Naive thymus-derived CD4-positive, alpha-beta T cell (primary cell): ENCODE results near the gene CELF2. TPM values are rescaled to one million over a fixed set of nuclear protein-coding genes. Genes with fewer than 3 reads are reported as not detected.

Experiments used
- ATAC-seq: fragments of 150-1000 bp; cut with Tn5 transposase; 2 replicates; pipeline ENCODE4 v1.10.0; 2021; ENCODE audit warnings: mild to moderate bottlenecking, moderate library complexity
- CTCF ChIA-PET: fragments of 350-600 bp; sonication (Branson Sonifier 250); formaldehyde crosslinking; loops from one replicate; lab custom pipeline; 2021; ENCODE audit warnings: antibody characterized with exemption; lab: Charles Lee
- POLR2A ChIA-PET: fragments of 350-600 bp; sonication (Branson Sonifier 250); formaldehyde crosslinking; loops from one replicate; lab custom pipeline; 2021; ENCODE audit warnings: antibody characterized with exemption, inconsistent platforms; lab: Charles Lee
- DNase-seq, 9 donors: peaks; one replicate each; pipeline versions ENCODE4 v3.0.0 to v3.0.0-alpha.2; 2020 to 2022; ENCODE audit warnings: mixed read lengths in 1 of 9
- H3K27ac ChIP-seq: one replicate; pipeline ENCODE4 v1.7.0; 2013; ENCODE audit warnings: mild to moderate bottlenecking, low read depth, low read length, moderate library complexity
- H3K27me3 ChIP-seq, 2 donors: one replicate each; pipeline ENCODE4 v1.7.0; 2013; ENCODE audit warnings: low read length in 2 of 2, mild to moderate bottlenecking in 2 of 2, moderate library complexity in 2 of 2; ENCODE audit not compliant: control insufficient read depth in 2 of 2, insufficient read depth in 2 of 2
- H3K36me3 ChIP-seq, 3 experiments: 1 replicate in 2 of 3; 2 replicates in 1 of 3; pipeline ENCODE4 v1.7.0; 2013; ENCODE audit warnings: low read length in 3 of 3, mild to moderate bottlenecking in 3 of 3, moderate library complexity in 1 of 3; ENCODE audit not compliant: insufficient read depth in 3 of 3, control insufficient read depth in 2 of 3
- H3K4me1 ChIP-seq, 2 donors: one replicate each; pipeline ENCODE4 v1.7.0; 2013; ENCODE audit warnings: low read length in 2 of 2, mild to moderate bottlenecking in 2 of 2, moderate library complexity in 1 of 2; ENCODE audit not compliant: control insufficient read depth in 2 of 2, insufficient read depth in 2 of 2
- H3K4me3 ChIP-seq: 2 replicates; pipeline ENCODE4 v1.7.0; 2013; ENCODE audit warnings: mild to moderate bottlenecking, low read length
- H3K9me3 ChIP-seq, 3 experiments: 1 replicate in 2 of 3; 2 replicates in 1 of 3; pipeline ENCODE4 v1.7.0; 2013; ENCODE audit warnings: low read length in 3 of 3; ENCODE audit not compliant: control insufficient read depth in 2 of 3
- H3K27ac Mint-ChIP-seq, 9 donors: one replicate each; pipeline ENCODE4 v1.8.0; 2020 to 2022; ENCODE audit warnings: mixed read lengths in 9 of 9, mild to moderate bottlenecking in 8 of 9, moderate library complexity in 5 of 9, inconsistent platforms in 2 of 9
- H3K27me3 Mint-ChIP-seq, 5 donors: one replicate each; pipeline ENCODE4 v1.8.0; 2021 to 2022; ENCODE audit warnings: mixed read lengths in 5 of 5, mild to moderate bottlenecking in 1 of 5
- H3K36me3 Mint-ChIP-seq, 5 donors: one replicate each; pipeline ENCODE4 v1.8.0; 2020 to 2022; ENCODE audit warnings: mixed read lengths in 5 of 5, mild to moderate bottlenecking in 3 of 5, inconsistent platforms in 1 of 5
- H3K4me1 Mint-ChIP-seq, 7 donors: one replicate each; pipeline ENCODE4 v1.8.0; 2020 to 2022; ENCODE audit warnings: mixed read lengths in 7 of 7, mild to moderate bottlenecking in 3 of 7, inconsistent platforms in 1 of 7
- H3K4me3 Mint-ChIP-seq, 10 donors: one replicate each; pipeline ENCODE4 v1.8.0; 2020 to 2022; ENCODE audit warnings: mild to moderate bottlenecking in 10 of 10, mixed read lengths in 10 of 10, moderate library complexity in 6 of 10, inconsistent platforms in 2 of 10
- H3K9me3 Mint-ChIP-seq, 11 donors: one replicate each; pipeline ENCODE4 v1.8.0; 2020 to 2022; ENCODE audit warnings: mixed read lengths in 11 of 11, mild to moderate bottlenecking in 4 of 11, inconsistent platforms in 1 of 11, moderate library complexity in 1 of 11
- intact Hi-C, 2 donors: fragments of 100-400 bp; cut with micrococcal nuclease; formaldehyde crosslinking; loops; one replicate each; pipeline ENCODE4 v1.15.1; 2023
- polyA plus RNA-seq, 2 donors: library from polyadenylated mRNA; unstranded; fragments of 300-500 nt; fragmentation: Illumina TruSeq; gene quantifications; one replicate each; pipeline ENCODE4 v1.2.3, GENCODE V29; 2021
- total RNA-seq, 6 experiments: library from RNA in 5 of 6; stranded (reverse) in 5 of 6; gene quantifications; 1 replicate in 5 of 6; 2 replicates in 1 of 6; pipeline ENCODE4 v1.2.3 and lab custom pipeline; 2021 to 2026

The CELF2 gene
- total and polyA plus RNA-seq, 7 experiments from 2014 or later: 135 to 207 (median 178) TPM

DNA sequence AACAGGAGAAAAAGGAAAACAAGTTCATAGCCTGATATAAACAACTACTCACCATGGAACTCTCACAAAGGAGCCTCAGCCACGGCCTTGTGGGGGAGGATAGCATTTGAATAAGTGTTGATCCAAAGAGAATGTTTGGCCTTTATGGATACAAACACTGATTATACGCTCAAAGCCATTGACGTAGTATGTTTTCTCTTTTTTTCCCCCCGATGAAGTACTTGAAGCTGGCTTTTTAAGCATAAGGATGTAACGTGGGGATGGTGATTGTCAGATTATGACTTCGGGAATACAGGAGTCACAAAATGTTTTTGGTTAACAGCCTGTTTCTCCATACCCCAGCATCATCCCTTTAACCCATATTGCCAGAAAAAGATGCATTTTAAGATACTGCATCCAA, 39.8 kb downstream of the CELF2 start:
- Histone ChIP-seq H3K9me3 (no peaks in the 10 kb centered on the region), H3K27ac (no peak overlapping the region), H3K4me3 (no peak overlapping the region), H3K4me1 (no peaks in the 10 kb centered on the region), H3K36me3 (no peaks in the 10 kb centered on the region), H3K27me3 (no peaks in the 10 kb centered on the region)
- DNase-seq (no peak), ATAC-seq (no peak)
- ChIA-PET CTCF (no interaction called here), POLR2A (no interaction called here)
- no peaks in the 10 kb centered on the region for H3K9me3 Mint-ChIP-seq
- peaks cover 0 to 35% (median 8%) of the 10 kb centered on the region in 5 donors for H3K27me3 Mint-ChIP-seq
- intact Hi-C loops: no loop called here
- H3K4me1 Mint-ChIP-seq: peaks cover 0 to 6% (median 0%) of the 10 kb centered on the region in 7 donors
- H3K27ac Mint-ChIP-seq: no peak overlapping the region
- no peak overlapping the region for H3K4me3 Mint-ChIP-seq
- H3K36me3 Mint-ChIP-seq: peaks cover 0 to 5% (median 0%) of the 10 kb centered on the region in 5 donors

DNA sequence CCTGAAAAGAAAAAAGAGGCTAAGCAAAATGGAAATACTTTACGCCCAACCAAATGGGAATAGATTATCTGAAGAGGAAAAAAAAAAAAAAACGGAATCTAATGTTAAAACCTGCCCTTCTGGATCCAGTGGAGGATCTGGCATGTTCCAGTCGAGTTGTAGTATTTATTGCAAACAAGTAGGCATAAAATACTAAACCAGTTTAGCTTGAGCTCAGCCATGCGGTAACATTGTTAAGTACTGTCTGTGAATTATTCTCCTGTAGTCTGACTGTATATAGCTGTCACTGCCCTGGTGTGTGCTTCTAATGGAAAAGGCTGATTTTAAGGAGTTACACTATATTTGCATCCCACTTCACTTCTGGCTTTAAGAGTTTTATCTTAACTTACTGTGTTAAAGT, 40.3 kb downstream of the CELF2 start:
- H3K27ac Mint-ChIP-seq: no peak overlapping the region
- Histone ChIP-seq H3K9me3 (no peaks in the 10 kb centered on the region), H3K27ac (no peak overlapping the region), H3K27me3 (no peaks in the 10 kb centered on the region), H3K36me3 (no peaks in the 10 kb centered on the region), H3K4me1 (no peaks in the 10 kb centered on the region), H3K4me3 (no peak overlapping the region)
- H3K4me3 Mint-ChIP-seq: no peak overlapping the region
- ChIA-PET POLR2A (no interaction called here), CTCF (no interaction called here)
- H3K9me3 Mint-ChIP-seq: no peaks in the 10 kb centered on the region
- peaks cover 0 to 34% (median 8%) of the 10 kb centered on the region in 5 donors for H3K27me3 Mint-ChIP-seq
- DNase-seq: no peak
- peaks cover 0 to 6% (median 0%) of the 10 kb centered on the region in 7 donors for H3K4me1 Mint-ChIP-seq
- intact Hi-C loops: no loop called here
- H3K36me3 Mint-ChIP-seq: peaks cover 0 to 5% (median 0%) of the 10 kb centered on the region in 5 donors
- ATAC-seq: no peak

DNA sequence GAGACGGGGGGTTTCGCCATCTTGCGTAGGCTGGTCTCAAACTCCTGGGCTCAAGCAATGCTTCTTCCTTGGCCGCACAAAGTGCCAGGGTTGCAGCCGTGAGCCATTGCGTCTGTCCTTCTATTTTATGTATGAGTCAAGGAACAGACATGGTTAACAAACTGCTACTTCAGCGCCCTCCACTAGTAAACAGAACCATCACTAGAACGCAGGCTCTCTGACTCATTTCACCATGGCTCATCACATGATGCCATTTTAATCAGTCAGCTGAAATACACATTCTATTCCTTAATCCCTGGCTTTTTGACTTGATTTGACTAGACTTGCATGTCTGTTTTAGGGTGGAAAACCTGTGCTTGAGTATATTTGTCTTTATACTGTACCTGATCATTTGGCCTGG, 41.3 kb downstream of the CELF2 start:
- no peak for ATAC-seq
- H3K4me3 ChIP-seq: no peak overlapping the region
- intact Hi-C loops: no loop called here

DNA sequence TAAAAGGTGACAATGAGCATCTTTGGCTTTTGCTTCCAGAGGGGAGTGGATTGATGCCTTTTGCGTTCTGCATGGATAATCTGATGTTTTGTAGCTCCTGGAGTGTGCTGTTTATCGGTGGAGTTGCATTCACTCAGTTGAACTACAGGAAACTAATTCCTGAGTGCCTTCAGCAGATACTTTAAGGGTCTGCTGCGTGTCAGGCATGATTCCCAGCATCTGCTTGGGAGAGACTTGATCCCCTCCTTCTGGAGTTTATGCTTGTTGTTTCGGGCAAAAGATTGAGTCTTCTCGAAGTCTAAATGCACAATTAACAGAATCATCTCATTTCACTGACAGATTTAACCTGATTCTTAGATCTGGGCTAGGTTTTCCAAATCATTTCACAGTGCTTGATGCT, 46.2 kb downstream of the CELF2 start:
- Mint-ChIP-seq H3K27ac (no peak overlapping the region), H3K4me3 (no peak overlapping the region), H3K4me1 (no peaks in the 10 kb centered on the region), H3K9me3 (no peaks in the 10 kb centered on the region), H3K36me3 (peaks cover 0 to 5% (median 0%) of the 10 kb centered on the region in 5 donors), H3K27me3 (peaks cover 0 to 57% (median 4%) of the 10 kb centered on the region in 5 donors)
- no peaks in the 10 kb centered on the region for H3K9me3 ChIP-seq
- intact Hi-C loops: no loop called here
- no peak for ATAC-seq
- no peak overlapping the region for H3K27ac ChIP-seq
- H3K27me3 ChIP-seq: no peaks in the 10 kb centered on the region
- no peaks in the 10 kb centered on the region for H3K36me3 ChIP-seq
- DNase-seq: no peak
- ChIA-PET POLR2A (no interaction called here), CTCF (no interaction called here)
- no peak overlapping the region for H3K4me3 ChIP-seq
- H3K4me1 ChIP-seq: no peaks in the 10 kb centered on the region

More for the DNA sequence above, 41.3 kb downstream of the CELF2 start:
- DNase-seq: no peak
- no peaks in the 10 kb centered on the region for H3K36me3 ChIP-seq
- no peaks in the 10 kb centered on the region for H3K4me1 ChIP-seq
- H3K27ac Mint-ChIP-seq: no peak overlapping the region
- H3K9me3 ChIP-seq: no peaks in the 10 kb centered on the region
- POLR2A ChIA-PET: no interaction called here
- H3K9me3 Mint-ChIP-seq: no peaks in the 10 kb centered on the region
- H3K27ac ChIP-seq: no peak overlapping the region
- peaks cover 0 to 39% (median 8%) of the 10 kb centered on the region in 5 donors for H3K27me3 Mint-ChIP-seq
- peaks cover 0 to 6% (median 0%) of the 10 kb centered on the region in 7 donors for H3K4me1 Mint-ChIP-seq
- H3K36me3 Mint-ChIP-seq: peaks cover 0 to 5% (median 0%) of the 10 kb centered on the region in 5 donors
- CTCF ChIA-PET: no interaction called here
- no peak overlapping the region for H3K4me3 Mint-ChIP-seq
- no peaks in the 10 kb centered on the region for H3K27me3 ChIP-seq

- intact Hi-C loops: no loop called here
- CTCF ChIA-PET: no interaction called here
- Histone ChIP-seq H3K27me3 (no peaks in the 10 kb centered on the region), H3K36me3 (no peaks in the 10 kb centered on the region), H3K4me3 (no peak overlapping the region), H3K4me1 (no peaks in the 10 kb centered on the region), H3K27ac (no peak overlapping the region), H3K9me3 (no peaks in the 10 kb centered on the region)
- H3K4me1 Mint-ChIP-seq: no peaks in the 10 kb centered on the region
- no peak for ATAC-seq
- H3K9me3 Mint-ChIP-seq: no peaks in the 10 kb centered on the region
- POLR2A ChIA-PET: no interaction called here
- DNase-seq: no peak
- H3K36me3 Mint-ChIP-seq: peaks cover 0 to 5% (median 0%) of the 10 kb centered on the region in 5 donors
- no peak overlapping the region for H3K27ac Mint-ChIP-seq
- no peak overlapping the region for H3K4me3 Mint-ChIP-seq
- H3K27me3 Mint-ChIP-seq: peaks cover 0 to 55% (median 4%) of the 10 kb centered on the region in 5 donors
These were observed 47.2 kb downstream of the CELF2 start for GRCh38 chr10:11064832-11065231.

GRCh38 chr10:11065567-11065966, 47.9 kb downstream of the CELF2 start:
- POLR2A ChIA-PET: interaction anchor here (0.6 to 0.7 kb wide), 2 partner anchors 28 to 80 kb away, joined by 3 to 4 read pairs; no protein-coding TSS in a partner anchor
- Mint-ChIP-seq H3K4me3 (no peak overlapping the region), H3K36me3 (peaks cover 0 to 5% (median 0%) of the 10 kb centered on the region in 5 donors), H3K27me3 (peaks cover 0 to 55% (median 4%) of the 10 kb centered on the region in 5 donors), H3K4me1 (no peaks in the 10 kb centered on the region), H3K9me3 (no peaks in the 10 kb centered on the region), H3K27ac (no peak overlapping the region)
- no peaks in the 10 kb centered on the region for H3K9me3 ChIP-seq
- H3K36me3 ChIP-seq: no peaks in the 10 kb centered on the region
- H3K27ac ChIP-seq: no peak overlapping the region
- DNase-seq (no peak), ATAC-seq (no peak)
- no peaks in the 10 kb centered on the region for H3K27me3 ChIP-seq
- CTCF ChIA-PET: no interaction called here
- intact Hi-C loops: no loop called here
- no peaks in the 10 kb centered on the region for H3K4me1 ChIP-seq
- H3K4me3 ChIP-seq: no peak overlapping the region

GRCh38 chr10:11066520-11066919, 48.8 kb downstream of the CELF2 start:
- intact Hi-C loops: no loop called here
- no peak overlapping the region for H3K4me3 Mint-ChIP-seq
- H3K36me3 Mint-ChIP-seq: no peaks in the 10 kb centered on the region
- peaks cover 0 to 53% (median 4%) of the 10 kb centered on the region in 5 donors for H3K27me3 Mint-ChIP-seq
- CTCF ChIA-PET: no interaction called here
- no peak overlapping the region for H3K4me3 ChIP-seq
- POLR2A ChIA-PET: no interaction called here
- H3K4me1 ChIP-seq: no peaks in the 10 kb centered on the region
- H3K4me1 Mint-ChIP-seq: no peaks in the 10 kb centered on the region
- no peak overlapping the region for H3K27ac Mint-ChIP-seq
- no peak for ATAC-seq
- H3K9me3 Mint-ChIP-seq: no peaks in the 10 kb centered on the region
- H3K36me3 ChIP-seq: no peaks in the 10 kb centered on the region
- H3K9me3 ChIP-seq: no peaks in the 10 kb centered on the region
- no peak for DNase-seq
- H3K27me3 ChIP-seq: no peaks in the 10 kb centered on the region
- no peak overlapping the region for H3K27ac ChIP-seq
